ENCODE data around the gene SH3GLB1. TPM values are rescaled to one million over a fixed set of nuclear protein-coding genes. Genes with fewer than 3 reads are reported as not detected.

Gene SH3GLB1
- total RNA-seq, 1 experiment from 2014 or later: 48.7 TPM

GRCh38 chr1:86758570-86758969, 54.2 kb downstream of the SH3GLB1 start:
- BruUV-seq (replicated peaks): no TSS peak
- intact Hi-C loops (cut with micrococcal nuclease; ENCODE audit: unreplicated experiment): no loop called here
- Mint-ChIP-seq H3K4me3 (ENCODE audit: unreplicated experiment) (no peak overlapping the region), H3K9me3 (ENCODE audit: unreplicated experiment) (no peaks in the 10 kb centered on the region), H3K27ac (ENCODE audit: unreplicated experiment) (no peak overlapping the region), H3K4me1 (ENCODE audit: low read depth, unreplicated experiment) (peaks cover 14% of the 10 kb centered on the region), H3K36me3 (ENCODE audit: insufficient read depth, unreplicated experiment) (no peaks in the 10 kb centered on the region), H3K27me3 (ENCODE audit: insufficient read depth, unreplicated experiment) (no peaks in the 10 kb centered on the region)
- no peak for TF ChIP-seq CTCF (IDR thresholded peaks at IDR 0.05; ENCODE audit: insufficient read depth in 1 of 2, low read depth in 1 of 2, low read length in 1 of 2, severe bottlenecking in 1 of 2, unreplicated experiment in 1 of 2)
- DNase-seq: no peak
- Histone ChIP-seq H3K4me1 (peaks cover 18% of the 10 kb centered on the region), H3K27me3 (replicated peaks; ENCODE audit: control insufficient read depth, insufficient read depth, low read length) (no peaks in the 10 kb centered on the region), H3K36me3 (ENCODE audit: control insufficient read depth, insufficient read depth, low read length) (no peaks in the 10 kb centered on the region), H3K4me3 (ENCODE audit: low read depth, low read length) (no peak overlapping the region), H3K9me3 (no peaks in the 10 kb centered on the region)
- ChIA-PET CTCF (no interaction called here), POLR2A (no interaction called here)

- Histone ChIP-seq H3K9me3 (no peaks in the 10 kb centered on the region), H3K36me3 (ENCODE audit: control insufficient read depth, insufficient read depth, low read length) (no peaks in the 10 kb centered on the region), H3K27me3 (replicated peaks; ENCODE audit: control insufficient read depth, insufficient read depth, low read length) (no peaks in the 10 kb centered on the region), H3K4me3 (ENCODE audit: low read depth, low read length) (no peak overlapping the region), H3K4me1 (peaks cover 13% of the 10 kb centered on the region)
- Mint-ChIP-seq H3K9me3 (ENCODE audit: unreplicated experiment) (no peaks in the 10 kb centered on the region), H3K36me3 (ENCODE audit: insufficient read depth, unreplicated experiment) (no peaks in the 10 kb centered on the region), H3K4me1 (ENCODE audit: low read depth, unreplicated experiment) (peaks cover 7% of the 10 kb centered on the region), H3K27me3 (ENCODE audit: insufficient read depth, unreplicated experiment) (no peaks in the 10 kb centered on the region), H3K27ac (ENCODE audit: unreplicated experiment) (no peak overlapping the region), H3K4me3 (ENCODE audit: unreplicated experiment) (no peak overlapping the region)
- intact Hi-C loops (cut with micrococcal nuclease; ENCODE audit: unreplicated experiment): no loop called here
- no peak for TF ChIP-seq CTCF (IDR thresholded peaks at IDR 0.05; ENCODE audit: insufficient read depth in 1 of 2, low read depth in 1 of 2, low read length in 1 of 2, severe bottlenecking in 1 of 2, unreplicated experiment in 1 of 2)
- ChIA-PET POLR2A (no interaction called here), CTCF (no interaction called here)
- BruUV-seq (replicated peaks): no TSS peak
- no peak for DNase-seq
Measured at GRCh38 chr1:86760199-86760598, 55.8 kb downstream of the SH3GLB1 start.

GRCh38 chr1:86762336-86762735, 58.0 kb downstream of the SH3GLB1 start:
- Mint-ChIP-seq H3K36me3 (ENCODE audit: insufficient read depth, unreplicated experiment) (peaks cover 2% of the 10 kb centered on the region), H3K4me1 (ENCODE audit: low read depth, unreplicated experiment) (peaks cover 7% of the 10 kb centered on the region), H3K9me3 (ENCODE audit: unreplicated experiment) (peaks cover 6% of the 10 kb centered on the region), H3K27me3 (ENCODE audit: insufficient read depth, unreplicated experiment) (no peaks in the 10 kb centered on the region), H3K27ac (ENCODE audit: unreplicated experiment) (peak overlapping the region; percentile 75), H3K4me3 (ENCODE audit: unreplicated experiment) (peak overlapping the region; percentile 60)
- ChIA-PET POLR2A (interaction anchor here (0.6 kb wide), 1 partner anchor 313 kb away, joined by 3 read pairs; no protein-coding TSS in a partner anchor), CTCF (no interaction called here)
- Histone ChIP-seq H3K27me3 (replicated peaks; ENCODE audit: control insufficient read depth, insufficient read depth, low read length) (no peaks in the 10 kb centered on the region), H3K4me1 (peaks cover 6% of the 10 kb centered on the region), H3K4me3 (ENCODE audit: low read depth, low read length) (no peak overlapping the region), H3K9me3 (no peaks in the 10 kb centered on the region), H3K36me3 (ENCODE audit: control insufficient read depth, insufficient read depth, low read length) (no peaks in the 10 kb centered on the region)
- TF ChIP-seq CTCF (IDR thresholded peaks at IDR 0.05; ENCODE audit: insufficient read depth in 1 of 2, low read depth in 1 of 2, low read length in 1 of 2, severe bottlenecking in 1 of 2, unreplicated experiment in 1 of 2): no peak
- intact Hi-C loops (cut with micrococcal nuclease; ENCODE audit: unreplicated experiment): loop anchor here (1.0 kb wide), 1 partner anchor 12 kb away; no protein-coding TSS in a partner anchor
- BruUV-seq (replicated peaks): no TSS peak
- DNase-seq: peak in 1 of 2 experiments; percentile 28

Data from Caco-2 (cell line).